Neural progenitor cell (in vitro differentiated cells): Measurements from ENCODE around the gene BOC. TPM values are rescaled to one million over a fixed set of nuclear protein-coding genes. Genes with fewer than 3 reads are reported as not detected.

Experiments
- DNase-seq: peaks from one replicate; pipeline ENCODE4 v3.0.0-alpha.2; 2016; ENCODE audit warnings: low spot score
- H2AFZ ChIP-seq: fragments of 200-600 bp; sonication (generic); replicated peaks from 2 replicates; pipeline ENCODE4 v1.6.1; 2016; ENCODE audit warnings: antibody characterized with exemption
- H3F3A ChIP-seq: fragments of 200-600 bp; sonication (generic); 2 replicates; pipeline ENCODE4 v1.6.1; 2016; ENCODE audit warnings: antibody characterized with exemption, low read depth
- H3K27ac ChIP-seq: fragments of 200-600 bp; sonication (generic); 2 replicates; pipeline ENCODE4 v1.5.1; 2016; ENCODE audit warnings: mild to moderate bottlenecking
- H3K27me3 ChIP-seq: fragments of 200-600 bp; sonication (generic); 2 replicates; pipeline ENCODE4 v1.6.1; 2016; ENCODE audit warnings: mild to moderate bottlenecking, moderate library complexity
- H3K36me3 ChIP-seq: fragments of 200-600 bp; sonication (generic); 2 replicates; pipeline ENCODE4 v1.5.1; 2016
- H3K4me1 ChIP-seq: fragments of 200-600 bp; sonication (generic); 2 replicates; pipeline ENCODE4 v1.6.1; 2016; ENCODE audit warnings: mixed run types
- H3K4me2 ChIP-seq: fragments of 200-600 bp; sonication (generic); 2 replicates; pipeline ENCODE4 v1.6.1; 2016
- H3K4me3 ChIP-seq: fragments of 200-600 bp; sonication (generic); 2 replicates; pipeline ENCODE4 v1.5.1; 2016
- H3K79me2 ChIP-seq: fragments of 200-600 bp; sonication (generic); 2 replicates; pipeline ENCODE4 v1.6.1; 2016; ENCODE audit warnings: low read depth
- H3K9ac ChIP-seq: fragments of 200-600 bp; sonication (generic); 2 replicates; pipeline ENCODE4 v1.6.1; 2016
- H3K9me3 ChIP-seq: fragments of 200-600 bp; sonication (generic); 2 replicates; pipeline ENCODE4 v1.5.1; 2016; ENCODE audit warnings: low read depth
- H4K20me1 ChIP-seq: fragments of 200-600 bp; sonication (generic); 2 replicates; pipeline ENCODE4 v1.6.1; 2016; ENCODE audit warnings: low read depth
- H3K27ac Mint-ChIP-seq: 3 replicates; pipeline ENCODE4 v1.8.0; 2021; ENCODE audit warnings: mixed read lengths
- H3K27me3 Mint-ChIP-seq: 2 replicates; pipeline ENCODE4 v1.8.0; 2022; ENCODE audit warnings: low read depth, mild to moderate bottlenecking, inconsistent platforms, moderate library complexity, mixed read lengths; ENCODE audit not compliant: insufficient read depth
- H3K36me3 Mint-ChIP-seq: 3 replicates; pipeline ENCODE4 v1.8.0; 2021; ENCODE audit warnings: mixed read lengths
- H3K4me1 Mint-ChIP-seq: 3 replicates; pipeline ENCODE4 v1.8.0; 2021; ENCODE audit warnings: mixed read lengths
- H3K4me3 Mint-ChIP-seq: 3 replicates; pipeline ENCODE4 v1.8.0; 2021; ENCODE audit warnings: mild to moderate bottlenecking, moderate library complexity, mixed read lengths
- H3K9me3 Mint-ChIP-seq: 3 replicates; pipeline ENCODE4 v1.8.0; 2020; ENCODE audit warnings: mixed read lengths
- EZH2 ChIP-seq: fragments of 200-600 bp; sonication (generic); IDR thresholded peaks from 2 replicates; pipeline ENCODE4 v1.6.1; 2017; ENCODE audit warnings: antibody characterized with exemption, mild to moderate bottlenecking, moderate library complexity
- EZH2phosphoT487 ChIP-seq: fragments of 200-600 bp; sonication (generic); IDR thresholded peaks from 2 replicates; pipeline ENCODE4 v1.6.1; 2017; ENCODE audit warnings: antibody characterized with exemption
- total RNA-seq: library from RNA; depleted of rRNA; stranded (reverse); fragments of >200 nt; gene quantifications from 2 replicates; pipeline ENCODE4 v1.2.3, GENCODE V29; 2015; ENCODE audit warnings: low replicate concordance
- TF ChIP-seq, protein P1 (sequence below): fragments of 200-600 bp; sonication (generic); IDR thresholded peaks from 2 replicates; pipeline ENCODE4 v1.5.1; 2017; ENCODE audit warnings: antibody characterized with exemption, mild to moderate bottlenecking

Gene BOC
- total RNA-seq, 1 donor from 2014 or later, result 35.2 TPM

DNA sequence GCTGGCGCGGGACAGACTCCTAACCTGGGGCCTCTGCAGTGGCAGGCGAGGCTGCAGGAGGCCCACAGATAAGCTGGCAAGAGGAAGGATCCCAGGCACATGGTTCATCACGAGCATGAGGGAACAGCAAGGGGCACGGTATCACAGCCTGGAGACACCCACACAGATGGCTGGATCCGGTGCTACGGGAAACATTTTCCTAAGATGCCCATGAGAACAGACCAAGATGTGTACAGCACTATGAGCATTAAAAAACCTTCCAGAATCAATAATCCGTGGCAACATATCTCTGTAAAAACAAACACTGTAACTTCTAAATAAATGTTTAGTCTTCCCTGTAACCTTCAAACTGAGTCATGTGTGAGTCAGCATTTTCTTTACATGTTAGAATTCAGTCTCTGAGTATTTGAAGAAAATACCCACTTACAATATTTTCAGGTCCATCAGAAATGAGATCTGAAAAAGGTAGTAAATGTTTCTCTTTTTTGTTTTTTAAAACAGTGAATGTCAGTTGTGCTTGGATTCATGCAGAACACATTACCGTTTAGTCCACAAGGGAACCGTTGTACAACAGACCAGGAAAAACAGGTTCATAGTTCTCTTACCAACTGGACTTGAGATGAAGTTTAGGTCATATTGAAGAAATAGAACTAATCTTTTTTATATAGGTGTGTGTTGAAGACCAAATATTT, 75.9 kb downstream of the BOC start:
- H3K4me1 ChIP-seq, result peaks cover 14% of the 10 kb centered on the region
- H2AFZ ChIP-seq, result no peak overlapping the region
- H3K4me3 ChIP-seq, result no peak overlapping the region
- no peaks in the 10 kb centered on the region for H3K9me3 ChIP-seq
- Mint-ChIP-seq H3K27ac (peak overlapping the region; percentile 85), H3K27me3 (peaks cover 8% of the 10 kb centered on the region), H3K4me3 (no peak overlapping the region), H3K36me3 (peaks cover 31% of the 10 kb centered on the region), H3K9me3 (no peaks in the 10 kb centered on the region), H3K4me1 (peaks cover 53% of the 10 kb centered on the region)
- no peak for DNase-seq
- no peaks in the 10 kb centered on the region for H3K36me3 ChIP-seq
- no peaks in the 10 kb centered on the region for H3K27me3 ChIP-seq
- peak overlapping the region; percentile 42 for H3K27ac ChIP-seq
- no peak overlapping the region for H3K9ac ChIP-seq
- no peaks in the 10 kb centered on the region for H4K20me1 ChIP-seq
- no peak for TF ChIP-seq EZH2
- TF ChIP-seq, protein P1, sequence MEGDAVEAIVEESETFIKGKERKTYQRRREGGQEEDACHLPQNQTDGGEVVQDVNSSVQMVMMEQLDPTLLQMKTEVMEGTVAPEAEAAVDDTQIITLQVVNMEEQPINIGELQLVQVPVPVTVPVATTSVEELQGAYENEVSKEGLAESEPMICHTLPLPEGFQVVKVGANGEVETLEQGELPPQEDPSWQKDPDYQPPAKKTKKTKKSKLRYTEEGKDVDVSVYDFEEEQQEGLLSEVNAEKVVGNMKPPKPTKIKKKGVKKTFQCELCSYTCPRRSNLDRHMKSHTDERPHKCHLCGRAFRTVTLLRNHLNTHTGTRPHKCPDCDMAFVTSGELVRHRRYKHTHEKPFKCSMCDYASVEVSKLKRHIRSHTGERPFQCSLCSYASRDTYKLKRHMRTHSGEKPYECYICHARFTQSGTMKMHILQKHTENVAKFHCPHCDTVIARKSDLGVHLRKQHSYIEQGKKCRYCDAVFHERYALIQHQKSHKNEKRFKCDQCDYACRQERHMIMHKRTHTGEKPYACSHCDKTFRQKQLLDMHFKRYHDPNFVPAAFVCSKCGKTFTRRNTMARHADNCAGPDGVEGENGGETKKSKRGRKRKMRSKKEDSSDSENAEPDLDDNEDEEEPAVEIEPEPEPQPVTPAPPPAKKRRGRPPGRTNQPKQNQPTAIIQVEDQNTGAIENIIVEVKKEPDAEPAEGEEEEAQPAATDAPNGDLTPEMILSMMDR, result no peak
- TF ChIP-seq EZH2phosphoT487, result no peak
- H3F3A ChIP-seq, result peaks cover 3% of the 10 kb centered on the region
- H3K79me2 ChIP-seq, result no peaks in the 10 kb centered on the region
- H3K4me2 ChIP-seq, result no peak overlapping the region

DNA sequence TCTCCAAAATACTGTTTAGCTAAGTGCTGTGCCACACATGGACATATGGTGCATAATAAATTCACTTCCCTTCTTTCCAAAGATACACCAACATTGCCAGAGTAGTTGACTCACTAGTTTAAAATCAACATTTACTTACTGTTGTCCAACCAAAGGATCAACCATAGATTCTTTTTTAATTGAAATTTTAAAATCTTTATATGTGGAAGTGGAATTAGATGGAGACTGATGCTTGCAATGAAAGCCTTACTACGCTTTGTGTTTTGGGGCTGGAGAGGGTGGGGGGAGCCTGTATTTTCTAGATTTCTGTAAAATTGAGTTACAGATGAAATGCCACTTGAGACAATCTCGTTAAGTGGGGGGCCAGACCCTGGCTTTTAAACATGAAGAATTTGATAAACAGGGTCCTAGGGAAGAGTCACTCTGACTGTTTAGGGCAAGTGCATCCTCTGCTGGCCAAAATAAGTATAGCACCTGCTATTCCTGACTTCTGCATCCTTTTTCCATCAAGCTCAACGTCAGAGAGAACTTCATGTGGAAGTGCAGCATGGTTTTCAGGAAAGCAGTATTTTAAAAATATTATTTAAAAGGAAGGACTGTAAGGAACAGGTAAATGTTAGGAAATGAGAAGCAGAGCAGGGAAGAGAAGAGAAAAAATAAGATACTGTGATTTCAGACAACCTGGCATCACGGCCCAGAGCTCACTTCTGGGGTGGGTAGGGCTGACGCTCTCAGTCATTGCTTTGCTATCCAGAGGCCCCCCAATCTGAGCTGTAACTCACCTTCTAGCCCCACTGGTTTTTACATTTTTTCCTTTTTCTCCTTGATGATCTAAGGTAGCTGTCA, 76.7 kb downstream of the BOC start:
- Mint-ChIP-seq H3K4me3 (no peak overlapping the region), H3K27me3 (peaks cover 3% of the 10 kb centered on the region), H3K27ac (peak overlapping the region; percentile 58), H3K9me3 (no peaks in the 10 kb centered on the region), H3K36me3 (peaks cover 25% of the 10 kb centered on the region), H3K4me1 (peaks cover 51% of the 10 kb centered on the region)
- peaks cover 3% of the 10 kb centered on the region for H3F3A ChIP-seq
- peak; percentile 73 for DNase-seq
- no peaks in the 10 kb centered on the region for H3K9me3 ChIP-seq
- TF ChIP-seq, protein P1, result peak; percentile 96
- TF ChIP-seq EZH2, result no peak
- no peak overlapping the region for H3K4me2 ChIP-seq
- H3K36me3 ChIP-seq, result no peaks in the 10 kb centered on the region
- H3K79me2 ChIP-seq, result no peaks in the 10 kb centered on the region
- no peaks in the 10 kb centered on the region for H4K20me1 ChIP-seq
- no peak overlapping the region for H3K27ac ChIP-seq
- H3K4me3 ChIP-seq, result no peak overlapping the region
- no peaks in the 10 kb centered on the region for H3K27me3 ChIP-seq
- no peak overlapping the region for H2AFZ ChIP-seq
- peaks cover 14% of the 10 kb centered on the region for H3K4me1 ChIP-seq
- no peak overlapping the region for H3K9ac ChIP-seq

DNA sequence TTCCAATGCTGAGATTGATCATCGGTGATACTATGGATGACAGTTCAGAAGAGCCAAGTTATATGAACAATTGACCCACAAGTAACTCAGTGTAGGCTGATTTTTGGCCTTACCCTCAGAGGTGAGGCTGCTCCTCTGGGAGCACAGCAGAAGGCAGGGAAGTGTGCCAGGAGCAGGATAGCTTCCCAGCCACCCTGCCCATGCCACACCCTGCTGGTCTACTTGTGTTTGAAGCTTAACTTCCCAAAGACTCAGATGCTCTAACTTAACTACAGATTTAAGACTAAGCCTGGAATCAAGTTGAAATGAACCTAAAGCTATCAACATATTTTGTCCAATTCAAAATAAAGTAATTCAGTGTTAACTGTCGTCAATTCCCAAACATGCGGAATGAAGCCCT, 77.5 kb downstream of the BOC start:
- peaks cover 51% of the 10 kb centered on the region for H3K4me1 Mint-ChIP-seq
- H3K9ac ChIP-seq, result no peak overlapping the region

More for the DNA sequence above, 77.5 kb downstream of the BOC start:
- H3F3A ChIP-seq, result peaks cover 3% of the 10 kb centered on the region
- no peak for DNase-seq
- H3K79me2 ChIP-seq, result no peaks in the 10 kb centered on the region
- Mint-ChIP-seq H3K9me3 (no peaks in the 10 kb centered on the region), H3K4me3 (no peak overlapping the region), H3K27ac (peak overlapping the region; percentile 34), H3K36me3 (peaks cover 19% of the 10 kb centered on the region), H3K27me3 (peaks cover 5% of the 10 kb centered on the region)
- no peaks in the 10 kb centered on the region for H4K20me1 ChIP-seq
- H3K27me3 ChIP-seq, result no peaks in the 10 kb centered on the region
- peaks cover 14% of the 10 kb centered on the region for H3K4me1 ChIP-seq
- H2AFZ ChIP-seq, result no peak overlapping the region
- H3K36me3 ChIP-seq, result no peaks in the 10 kb centered on the region
- no peak overlapping the region for H3K4me3 ChIP-seq
- H3K27ac ChIP-seq, result no peak overlapping the region
- no peak overlapping the region for H3K4me2 ChIP-seq
- TF ChIP-seq, protein P1, result no peak
- no peak for TF ChIP-seq EZH2
- no peak for TF ChIP-seq EZH2phosphoT487
- no peaks in the 10 kb centered on the region for H3K9me3 ChIP-seq
